ENCODE measurements around the gene WDR27.

Gene WDR27

DNA sequence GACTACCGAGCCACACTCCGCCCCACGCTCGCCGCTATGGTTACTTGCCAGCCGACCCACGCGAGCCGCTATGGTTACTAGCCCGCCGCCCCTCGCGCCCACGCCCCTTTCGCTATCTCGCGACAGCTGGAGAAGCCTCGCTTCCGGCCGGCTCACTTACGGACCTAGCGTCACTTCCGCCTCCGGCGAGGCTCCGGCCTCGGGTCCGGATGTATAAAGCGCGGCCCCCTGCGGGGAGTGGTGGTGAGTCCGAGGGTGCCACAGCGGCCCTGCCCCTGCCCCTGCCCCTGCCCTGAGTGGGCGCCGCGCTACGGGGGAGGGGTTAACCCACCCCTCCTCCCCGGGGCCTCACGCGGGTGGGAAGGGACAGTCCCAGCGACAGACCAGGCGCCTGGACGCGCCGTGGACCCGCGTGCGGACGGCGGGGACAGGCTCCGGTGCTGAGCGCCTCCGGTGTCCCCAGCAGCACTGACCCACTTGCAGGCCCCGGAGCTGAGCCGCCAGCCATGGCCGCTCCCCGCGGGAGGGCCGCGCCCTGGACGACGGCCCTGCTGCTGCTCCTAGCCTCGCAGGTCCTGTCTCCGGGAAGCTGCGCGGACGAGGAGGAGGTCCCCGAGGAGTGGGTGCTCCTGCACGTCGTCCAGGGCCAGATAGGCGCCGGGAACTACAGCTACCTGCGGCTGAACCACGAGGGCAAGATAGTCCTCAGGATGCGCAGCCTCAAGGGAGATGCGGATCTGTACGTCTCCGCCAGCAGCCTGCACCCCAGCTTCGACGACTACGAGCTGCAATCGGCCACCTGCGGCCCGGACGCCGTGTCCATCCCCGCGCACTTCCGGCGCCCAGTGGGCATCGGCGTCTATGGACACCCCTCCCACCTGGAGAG is at the start of gene WDR27, which contains the start of gene C6orf120:
TSS of gene WDR27 (minus strand) at position 76 of the 886 bp plus-strand sequence. CDS start 13,024 bp downstream, outside the sequence.
TSS of gene C6orf120 (plus strand) at position 173 of the 886 bp plus-strand sequence. CDS start at position 507, 334 bp downstream.
- H3K27ac ChIP-seq, result peak within 1 kb of the TSS; percentile 96
- TF ChIP-seq, protein P1, sequence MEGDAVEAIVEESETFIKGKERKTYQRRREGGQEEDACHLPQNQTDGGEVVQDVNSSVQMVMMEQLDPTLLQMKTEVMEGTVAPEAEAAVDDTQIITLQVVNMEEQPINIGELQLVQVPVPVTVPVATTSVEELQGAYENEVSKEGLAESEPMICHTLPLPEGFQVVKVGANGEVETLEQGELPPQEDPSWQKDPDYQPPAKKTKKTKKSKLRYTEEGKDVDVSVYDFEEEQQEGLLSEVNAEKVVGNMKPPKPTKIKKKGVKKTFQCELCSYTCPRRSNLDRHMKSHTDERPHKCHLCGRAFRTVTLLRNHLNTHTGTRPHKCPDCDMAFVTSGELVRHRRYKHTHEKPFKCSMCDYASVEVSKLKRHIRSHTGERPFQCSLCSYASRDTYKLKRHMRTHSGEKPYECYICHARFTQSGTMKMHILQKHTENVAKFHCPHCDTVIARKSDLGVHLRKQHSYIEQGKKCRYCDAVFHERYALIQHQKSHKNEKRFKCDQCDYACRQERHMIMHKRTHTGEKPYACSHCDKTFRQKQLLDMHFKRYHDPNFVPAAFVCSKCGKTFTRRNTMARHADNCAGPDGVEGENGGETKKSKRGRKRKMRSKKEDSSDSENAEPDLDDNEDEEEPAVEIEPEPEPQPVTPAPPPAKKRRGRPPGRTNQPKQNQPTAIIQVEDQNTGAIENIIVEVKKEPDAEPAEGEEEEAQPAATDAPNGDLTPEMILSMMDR (conservative IDR thresholded peaks at IDR 0.05), result peak; percentile 16; the same call in 1 of the 2 replicates

DNA sequence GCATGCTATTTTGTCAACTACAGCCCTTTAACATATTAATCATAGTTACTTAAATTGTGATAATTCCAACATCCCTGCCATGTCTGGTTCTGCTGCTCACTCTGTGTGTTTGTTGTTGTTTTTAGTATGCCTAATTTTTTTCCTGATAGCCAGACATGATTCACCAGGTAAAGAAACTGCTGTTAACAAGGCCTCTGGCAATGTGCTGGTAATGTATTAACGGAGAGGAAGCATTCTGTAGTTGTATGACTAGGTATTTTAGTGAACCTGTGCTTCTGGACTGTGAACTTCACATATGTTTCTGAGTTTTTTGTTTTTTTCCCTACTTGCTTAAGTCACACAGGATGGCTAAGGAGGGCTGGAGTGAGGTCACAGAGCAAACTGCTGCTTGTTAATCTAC is 44.7 kb upstream of the WDR27 start:
- no peak overlapping the region for H3K27ac ChIP-seq
- TF ChIP-seq, protein P1 (conservative IDR thresholded peaks at IDR 0.05), result no peak

- TF ChIP-seq, protein P1 (conservative IDR thresholded peaks at IDR 0.05), result no peak
- H3K27ac ChIP-seq, result no peak overlapping the region
Observed at GRCh38 chr6:169745405-169745804, 43.6 kb upstream of the WDR27 start.

GRCh38 chr6:169741344-169741743 is 39.5 kb upstream of the WDR27 start:
- TF ChIP-seq, protein P1 (conservative IDR thresholded peaks at IDR 0.05), result no peak
- H3K27ac ChIP-seq, result peak overlapping the region; percentile 43

- TF ChIP-seq, protein P1 (conservative IDR thresholded peaks at IDR 0.05), result no peak
- H3K27ac ChIP-seq, result no peak overlapping the region
Observed at GRCh38 chr6:169738976-169739529, 37.2 kb upstream of the WDR27 start.

- TF ChIP-seq, protein P1 (conservative IDR thresholded peaks at IDR 0.05), result no peak
- no peak overlapping the region for H3K27ac ChIP-seq
Observed at GRCh38 chr6:169738204-169738975, 36.6 kb upstream of the WDR27 start.

DNA sequence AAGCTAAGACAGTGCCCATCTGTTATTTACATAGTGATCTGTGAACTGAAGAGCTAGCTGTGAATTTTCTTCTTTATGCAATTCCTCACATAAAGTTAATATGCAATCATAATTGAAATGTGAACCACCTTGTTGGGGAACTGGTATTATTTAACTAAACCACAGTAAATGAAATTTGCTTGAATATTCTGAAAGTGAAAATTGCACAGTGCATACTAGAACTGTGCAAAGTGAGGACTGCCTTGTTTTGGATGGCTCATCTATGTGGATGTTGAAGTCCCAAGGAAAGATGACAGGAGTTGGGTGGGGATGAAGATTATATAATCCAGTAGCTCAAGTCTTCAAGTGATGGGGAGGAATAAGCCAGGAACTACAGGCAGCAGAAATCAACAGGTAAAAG is 28.1 kb upstream of the WDR27 start:
- no peak overlapping the region; the same call in 1 of the 2 replicates for H3K27ac ChIP-seq
- TF ChIP-seq, protein P1 (conservative IDR thresholded peaks at IDR 0.05), result no peak
